SK-N-SH (cell line): ENCODE measurements around the gene MTFP1.
"Not testable (repeated sequence)": the region's sequence is repeated elsewhere in the genome, so short reads cannot be mapped to it uniquely, and the experiment has no call there.

Experiments
- CTCF ChIP-seq: fragments of 200-600 bp; sonication (generic); IDR thresholded peaks from 2 replicates; pipeline ENCODE4 v1.6.1; 2017; ENCODE audit warnings: antibody characterized with exemption, mild to moderate bottlenecking, moderate library complexity
- EP300 ChIP-seq, 2 experiments: IDR thresholded peaks; 2 replicates each; pipeline versions ENCODE4 v1.4.0 to v1.6.1; 2012; ENCODE audit warnings: borderline replicate concordance in 1 of 2, low read depth in 1 of 2, low read length in 1 of 2
- EZH2phosphoT487 ChIP-seq: fragments of 200-600 bp; sonication (generic); IDR thresholded peaks from 2 replicates; pipeline ENCODE4 v1.6.1; 2017; ENCODE audit warnings: low read depth, mixed run types, mild to moderate bottlenecking, antibody characterized with exemption, moderate library complexity, borderline replicate concordance
- MAX ChIP-seq: IDR thresholded peaks from 2 replicates; pipeline ENCODE4 v1.4.0; 2012; ENCODE audit warnings: low read depth
- MXI1 ChIP-seq: IDR thresholded peaks from 2 replicates; pipeline ENCODE4 v1.6.1; 2012; ENCODE audit warnings: mild to moderate bottlenecking, low read depth, low read length, improper control_type of control experiment
- POLR2AphosphoS5 ChIP-seq: IDR thresholded peaks from 2 replicates; pipeline ENCODE4 v1.6.1; 2012; ENCODE audit warnings: low read depth, low read length
- RAD21 ChIP-seq: IDR thresholded peaks from 2 replicates; pipeline ENCODE4 v1.6.1; 2012; ENCODE audit warnings: mild to moderate bottlenecking, low read length
- RCOR1 ChIP-seq: fragments of 150-350 bp; IDR thresholded peaks from 2 replicates; pipeline ENCODE4 v1.6.1; 2017; ENCODE audit warnings: antibody characterized with exemption, low read length
- RFX5 ChIP-seq: IDR thresholded peaks from 2 replicates; pipeline ENCODE4 v1.6.1; 2012; ENCODE audit warnings: mild to moderate bottlenecking, improper control_type of control experiment, low read length
- TAF1 ChIP-seq: IDR thresholded peaks from 2 replicates; pipeline ENCODE4 v1.6.1; 2012; ENCODE audit warnings: low read depth, mild to moderate bottlenecking, low read length, moderate library complexity, borderline replicate concordance
- TCF12 ChIP-seq: IDR thresholded peaks from 2 replicates; pipeline ENCODE4 v1.4.0; 2012
- TEAD4 ChIP-seq: IDR thresholded peaks from 2 replicates; pipeline ENCODE4 v1.4.0; 2012; ENCODE audit warnings: mild to moderate bottlenecking, borderline replicate concordance; ENCODE audit not compliant: insufficient read depth
- YY1 ChIP-seq: IDR thresholded peaks from 2 replicates; pipeline ENCODE4 v1.4.0; 2012; ENCODE audit warnings: low read depth, mild to moderate bottlenecking

- not testable (repeated sequence) for TF ChIP-seq YY1; CTCF; RFX5; TCF12; RCOR1; MAX; TEAD4; MXI1; RAD21; EZH2phosphoT487; EP300 (IDR thresholded peaks at IDR 0.05; ENCODE audit: borderline replicate concordance in 1 of 2, low read depth in 1 of 2, low read length in 1 of 2); POLR2AphosphoS5; TAF1
Measured at GRCh38 chr22:30402766-30403104, 22.8 kb upstream of the MTFP1 start.
